A549 (cell line): ENCODE data around the gene FAM13A. TPM values are rescaled to one million over a fixed set of nuclear protein-coding genes. Genes with fewer than 3 reads are reported as not detected.
A peak's percentile ranks its signal among the peaks of the same experiment; 100 is the strongest.

Experiments used
- ATAC-seq, 2 experiments: fragments of 200-7000 bp in 1 of 2; fragments of >200 bp in 1 of 2; cut with Nextera tagmentation in 1 of 2; cut with Tn5 transposase in 1 of 2; 3 replicates each; pipeline versions ENCODE4 v1.8.0 to v1.9.1; 2018 to 2020; ENCODE audit warnings: mild to moderate bottlenecking in 1 of 2, moderate library complexity in 1 of 2
- CTCF ChIA-PET: fragments of 300-600 bp; sonication (Branson Sonifier 250); formaldehyde crosslinking; extraction: SDS; loops from one replicate; lab custom pipeline; 2021; ENCODE audit warnings: antibody characterized with exemption, inconsistent platforms; lab: Yijun Ruan, JAX
- POLR2A ChIA-PET: fragments of 350-600 bp; formaldehyde crosslinking; extraction: SDS; loops from one replicate; lab custom pipeline; 2021; ENCODE audit warnings: antibody characterized with exemption, inconsistent platforms; lab: Yijun Ruan, JAX
- DNase-seq, 2 experiments: peaks; one replicate each; pipeline versions ENCODE4 v3.0.0 to v3.0.0-alpha.2; 2011 to 2016; ENCODE audit warnings: low read depth in 1 of 2, low spot score in 1 of 2
- FAIRE-seq: peaks from 2 replicates; lab custom pipeline; 2011; peaks lifted over from hg19 to GRCh38; lab: Jason Lieb, UNC
- H3K27ac ChIP-seq, 2 experiments: fragments of >200 bp; sonication (Bioruptor Twin); formaldehyde crosslinking; 3 replicates each; pipeline ENCODE4 v1.5.1; 2016 to 2017
- H3K4me1 ChIP-seq: fragments of >200 bp; sonication (Bioruptor Twin); formaldehyde crosslinking; 3 replicates; pipeline ENCODE4 v1.6.1; 2016
- H3K4me2 ChIP-seq: fragments of >200 bp; sonication (Bioruptor Twin); formaldehyde crosslinking; 3 replicates; pipeline ENCODE4 v1.6.1; 2016
- H3K4me3 ChIP-seq: fragments of >200 bp; sonication (Bioruptor Twin); formaldehyde crosslinking; 3 replicates; pipeline ENCODE4 v1.5.1; 2016
- H3K9me3 ChIP-seq: fragments of >200 bp; sonication (Bioruptor Twin); formaldehyde crosslinking; 3 replicates; pipeline ENCODE4 v1.6.1; 2016
- BHLHE40 ChIP-seq: IDR thresholded peaks from 2 replicates; pipeline ENCODE4 v1.6.1; 2012; ENCODE audit warnings: low read depth, low read length, inconsistent platforms
- CBX8 ChIP-seq: fragments of 200-600 bp; sonication (generic); IDR thresholded peaks from 2 replicates; pipeline ENCODE4 v1.6.1; 2016
- EHF ChIP-seq: fragments of 250-450 bp; sonication (Bioruptor Pico); IDR thresholded peaks from 2 replicates; pipeline ENCODE4 v1.5.0; 2020; ENCODE audit warnings: mild to moderate bottlenecking
- ELK1 ChIP-seq: fragments of 150-350 bp; IDR thresholded peaks from 2 replicates; pipeline ENCODE4 v1.6.1; 2014; ENCODE audit warnings: low read depth, mild to moderate bottlenecking, low read length
- EP300 ChIP-seq, 2 experiments: fragments of >200 bp; sonication (Bioruptor Twin); formaldehyde crosslinking; IDR thresholded peaks; 2 replicates in 1 of 2; 3 replicates in 1 of 2; pipeline ENCODE4 v1.6.1; 2016 to 2017
- FOSB ChIP-seq: fragments of 250-450 bp; sonication (Bioruptor Pico); IDR thresholded peaks from 2 replicates; pipeline ENCODE4 v1.5.0; 2020; ENCODE audit warnings: mild to moderate bottlenecking, moderate library complexity
- FOSL2 ChIP-seq, 2 experiments: fragments of 450-650 bp in 1 of 2; fragments of >200 bp in 1 of 2; sonication (Bioruptor Twin) in 1 of 2; formaldehyde crosslinking; IDR thresholded peaks; 2 replicates each; pipeline versions ENCODE4 v1.5.0 to v1.6.1; 2016 to 2020; ENCODE audit warnings: mild to moderate bottlenecking in 1 of 2, moderate library complexity in 1 of 2
- GATA3 ChIP-seq: IDR thresholded peaks from 2 replicates; pipeline ENCODE4 v1.6.1; 2012; ENCODE audit warnings: borderline replicate concordance
- HES2 ChIP-seq: fragments of >200 bp; sonication (Bioruptor Twin); formaldehyde crosslinking; IDR thresholded peaks from 2 replicates; pipeline ENCODE4 v1.6.1; 2016
- JUNB ChIP-seq: fragments of >200 bp; sonication (Bioruptor Twin); formaldehyde crosslinking; IDR thresholded peaks from 2 replicates; pipeline ENCODE4 v1.6.1; 2016
- KDM1A ChIP-seq: fragments of 200-600 bp; sonication (generic); IDR thresholded peaks from 2 replicates; pipeline ENCODE4 v1.6.1; 2016; ENCODE audit warnings: low read depth, mild to moderate bottlenecking
- MAFK ChIP-seq: fragments of 450-650 bp; IDR thresholded peaks from 2 replicates; pipeline ENCODE4 v1.6.1; 2014; ENCODE audit not compliant: partially characterized antibody
- MAZ ChIP-seq: fragments of 150-350 bp; IDR thresholded peaks from 2 replicates; pipeline ENCODE4 v1.6.1; 2014; ENCODE audit warnings: antibody characterized with exemption, low read depth, low read length, borderline replicate concordance
- MYC ChIP-seq: IDR thresholded peaks from 2 replicates; pipeline ENCODE4 v1.6.1; 2012; ENCODE audit warnings: mild to moderate bottlenecking, inconsistent platforms, low read length, improper control_type of control experiment, borderline replicate concordance
- NFE2L2 ChIP-seq: fragments of 150-350 bp; conservative IDR thresholded peaks from 2 replicates; pipeline ENCODE4 v1.6.1; 2014; ENCODE audit warnings: low read length
- PBX3 ChIP-seq: IDR thresholded peaks from 2 replicates; pipeline ENCODE4 v1.6.1; 2012
- RAD21 ChIP-seq, 2 experiments: fragments of >200 bp in 1 of 2; sonication (Bioruptor Twin) in 1 of 2; formaldehyde crosslinking in 1 of 2; IDR thresholded peaks in 1 of 2; conservative IDR thresholded peaks in 1 of 2; 2 replicates in 1 of 2; 3 replicates in 1 of 2; pipeline ENCODE4 v1.6.1; 2012 to 2018; ENCODE audit warnings: inconsistent platforms in 1 of 2
- RARB ChIP-seq: fragments of 250-450 bp; sonication (Bioruptor Pico); IDR thresholded peaks from 2 replicates; pipeline ENCODE4 v1.8.0; 2021; ENCODE audit warnings: mild to moderate bottlenecking, moderate library complexity
- SMC3 ChIP-seq: fragments of >200 bp; sonication (Bioruptor Twin); formaldehyde crosslinking; IDR thresholded peaks from 3 replicates; pipeline ENCODE4 v1.6.1; 2018; ENCODE audit warnings: inconsistent platforms
- SREBF2 ChIP-seq: fragments of 450-650 bp; IDR thresholded peaks from 2 replicates; pipeline ENCODE4 v1.6.1; 2014; ENCODE audit warnings: mild to moderate bottlenecking, moderate library complexity
- ZFP36 ChIP-seq: fragments of 450-650 bp; IDR thresholded peaks from 2 replicates; pipeline ENCODE4 v1.6.1; 2014; ENCODE audit warnings: borderline replicate concordance; ENCODE audit not compliant: partially characterized antibody
- ZNF302 ChIP-seq: fragments of 250-450 bp; sonication (Bioruptor Pico); IDR thresholded peaks from 2 replicates; pipeline ENCODE4 v1.9.0; 2021; ENCODE audit warnings: inconsistent platforms, mild to moderate bottlenecking, moderate library complexity
- ZSCAN20 ChIP-seq: fragments of 250-450 bp; sonication (Bioruptor Pico); IDR thresholded peaks from 2 replicates; pipeline ENCODE4 v1.8.0; 2022; ENCODE audit warnings: mild to moderate bottlenecking, moderate library complexity
- WGBS: methylation state at CpG from one replicate; pipeline ENCODE4 v1.1.6; 2017; ENCODE audit errors: missing lambda C conversion rate; 5-methylcytosine and 5-hydroxymethylcytosine counted together
- polyA plus RNA-seq, 4 experiments: library from polyadenylated mRNA; depleted of rRNA in 3 of 4; stranded (reverse); fragments of >200 nt; fragmentation: RNase III in 1 of 4; extraction: RNeasy Plus Mini Kit Qiagen cat#74134 plus additional on column Dnase treatment in 1 of 4; gene quantifications; 2 replicates in 3 of 4; 3 replicates in 1 of 4; pipeline ENCODE4 v1.2.3, GENCODE V29; 2011 to 2017
- TF ChIP-seq, protein P1 (sequence below): fragments of >200 bp; sonication (Bioruptor Twin); formaldehyde crosslinking; IDR thresholded peaks from 3 replicates; pipeline ENCODE4 v1.6.1; 2016

Gene FAM13A
- polyA plus RNA-seq, 2 of the 4 experiments (the other 2 are of a cell fraction) = 6.5 to 22.0 TPM

GRCh38 chr4:88866862-88867550 lies 190.0 kb downstream of the FAM13A start:
- ChIA-PET CTCF (no interaction called here), POLR2A (no interaction called here)
- 78% methylated on average over 4 of the region's 4 CpGs for WGBS
- peaks cover 10% of the 10 kb centered on the region; the same call in 2 of the 3 replicates for H3K4me1 ChIP-seq
- no peaks in the 10 kb centered on the region for H3K9me3 ChIP-seq
- DNase-seq (no peak), ATAC-seq (no peak), FAIRE-seq (no peak)
- TF ChIP-seq GATA3 (no peak), EHF (CRISPR knock-in tag) (no peak)
- no peak overlapping the region for H3K4me2 ChIP-seq
- H3K27ac ChIP-seq = no peak overlapping the region
- H3K4me3 ChIP-seq = no peak overlapping the region

GRCh38 chr4:88865466-88865865 lies 191.5 kb downstream of the FAM13A start:
- WGBS = 79% methylated on average over 6 of the region's 6 CpGs
- ChIA-PET CTCF (interaction anchor here (0.9 kb wide), 1 partner anchor 10 kb away, joined by 3 read pairs; no protein-coding TSS in a partner anchor), POLR2A (no interaction called here)
- ATAC-seq (no peak), DNase-seq (no peak), FAIRE-seq (no peak)
- no peak overlapping the region for H3K4me3 ChIP-seq
- peaks cover 10% of the 10 kb centered on the region; the same call in 2 of the 3 replicates for H3K4me1 ChIP-seq
- no peak overlapping the region for H3K4me2 ChIP-seq
- TF ChIP-seq ZFP36 = no peak
- TF ChIP-seq FOSB = no peak
- no peak for TF ChIP-seq HES2
- no peak for TF ChIP-seq JUNB
- TF ChIP-seq SREBF2 = no peak
- TF ChIP-seq ZSCAN20 (CRISPR knock-in tag) = no peak
- TF ChIP-seq BHLHE40 = no peak
- TF ChIP-seq MAZ = no peak
- TF ChIP-seq ELK1 = no peak
- no peak for TF ChIP-seq MAFK
- no peak for TF ChIP-seq MYC
- TF ChIP-seq RAD21 (conservative IDR thresholded peaks at IDR 0.05 in 1 of 2, IDR thresholded peaks at IDR 0.05 in 1 of 2) = no peak
- TF ChIP-seq, protein P1, sequence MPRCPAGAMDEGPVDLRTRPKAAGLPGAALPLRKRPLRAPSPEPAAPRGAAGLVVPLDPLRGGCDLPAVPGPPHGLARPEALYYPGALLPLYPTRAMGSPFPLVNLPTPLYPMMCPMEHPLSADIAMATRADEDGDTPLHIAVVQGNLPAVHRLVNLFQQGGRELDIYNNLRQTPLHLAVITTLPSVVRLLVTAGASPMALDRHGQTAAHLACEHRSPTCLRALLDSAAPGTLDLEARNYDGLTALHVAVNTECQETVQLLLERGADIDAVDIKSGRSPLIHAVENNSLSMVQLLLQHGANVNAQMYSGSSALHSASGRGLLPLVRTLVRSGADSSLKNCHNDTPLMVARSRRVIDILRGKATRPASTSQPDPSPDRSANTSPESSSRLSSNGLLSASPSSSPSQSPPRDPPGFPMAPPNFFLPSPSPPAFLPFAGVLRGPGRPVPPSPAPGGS = no peak
- TF ChIP-seq ZNF302 (CRISPR knock-in tag) = no peak
- no peak for TF ChIP-seq NFE2L2
- no peak for TF ChIP-seq CBX8
- TF ChIP-seq SMC3 = no peak
- TF ChIP-seq RARB = no peak
- TF ChIP-seq EP300 (IDR thresholded peaks at IDR 0.05) = no peak
- H3K27ac ChIP-seq = no peak overlapping the region
- no peaks in the 10 kb centered on the region for H3K9me3 ChIP-seq

DNA sequence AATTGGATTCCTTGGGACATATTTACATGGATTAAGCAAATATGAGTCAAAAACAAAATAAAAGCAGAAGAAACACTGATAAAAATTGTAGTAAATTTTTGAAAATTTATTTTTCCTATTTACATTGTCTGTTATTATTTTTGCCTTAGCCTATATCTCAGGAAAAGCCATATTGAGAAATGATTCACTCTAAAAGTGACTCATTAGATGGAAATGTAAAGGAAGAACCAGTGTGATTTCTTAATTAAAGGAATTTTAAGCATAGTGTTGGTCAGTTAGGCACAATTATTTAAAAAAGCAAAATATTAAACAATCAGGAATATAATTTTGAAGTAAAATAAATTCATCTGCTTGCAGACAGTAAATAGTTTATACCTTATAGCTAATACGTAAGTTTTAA lies 191.9 kb downstream of the FAM13A start:
- FAIRE-seq (no peak), DNase-seq (no peak), ATAC-seq (no peak)
- WGBS = 86% methylated on average over 1 of the region's 1 CpG
- TF ChIP-seq ZNF302 (CRISPR knock-in tag) (no peak), PBX3 (no peak), ZSCAN20 (CRISPR knock-in tag) (no peak), BHLHE40 (no peak), FOSL2 (IDR thresholded peaks at IDR 0.05) (no peak), FOSL2 (CRISPR knock-in tag; IDR thresholded peaks at IDR 0.05) (peak; percentile 51), KDM1A (no peak)
- TF ChIP-seq, protein P1 = no peak
- Histone ChIP-seq H3K4me1 (peaks cover 10% of the 10 kb centered on the region; the same call in 2 of the 3 replicates), H3K4me3 (no peak overlapping the region), H3K9me3 (no peaks in the 10 kb centered on the region), H3K27ac (no peak overlapping the region), H3K4me2 (peak overlapping the region; percentile 32; the same call in 2 of the 3 replicates)
- CTCF ChIA-PET = interaction anchor here (0.6 to 0.9 kb wide), 2 partner anchors 10 to 1337 kb away, joined by 3 read pairs; no protein-coding TSS in a partner anchor
- POLR2A ChIA-PET = no interaction called here
